ENCODE results near the gene MTUS2.

The MTUS2 gene

GRCh38 chr13:28820099-28821051 lies at the start of gene MTUS2:
TSS of gene MTUS2 (plus strand) at chr13:28820339.
- ChIA-PET POLR2A (no interaction called here), CTCF (interaction anchor here (0.9 to 2.1 kb wide), 6 partner anchors 23 to 653 kb away, joined by 3 to 7 read pairs (median 3); no protein-coding TSS in a partner anchor)
- TF ChIP-seq, protein P1, sequence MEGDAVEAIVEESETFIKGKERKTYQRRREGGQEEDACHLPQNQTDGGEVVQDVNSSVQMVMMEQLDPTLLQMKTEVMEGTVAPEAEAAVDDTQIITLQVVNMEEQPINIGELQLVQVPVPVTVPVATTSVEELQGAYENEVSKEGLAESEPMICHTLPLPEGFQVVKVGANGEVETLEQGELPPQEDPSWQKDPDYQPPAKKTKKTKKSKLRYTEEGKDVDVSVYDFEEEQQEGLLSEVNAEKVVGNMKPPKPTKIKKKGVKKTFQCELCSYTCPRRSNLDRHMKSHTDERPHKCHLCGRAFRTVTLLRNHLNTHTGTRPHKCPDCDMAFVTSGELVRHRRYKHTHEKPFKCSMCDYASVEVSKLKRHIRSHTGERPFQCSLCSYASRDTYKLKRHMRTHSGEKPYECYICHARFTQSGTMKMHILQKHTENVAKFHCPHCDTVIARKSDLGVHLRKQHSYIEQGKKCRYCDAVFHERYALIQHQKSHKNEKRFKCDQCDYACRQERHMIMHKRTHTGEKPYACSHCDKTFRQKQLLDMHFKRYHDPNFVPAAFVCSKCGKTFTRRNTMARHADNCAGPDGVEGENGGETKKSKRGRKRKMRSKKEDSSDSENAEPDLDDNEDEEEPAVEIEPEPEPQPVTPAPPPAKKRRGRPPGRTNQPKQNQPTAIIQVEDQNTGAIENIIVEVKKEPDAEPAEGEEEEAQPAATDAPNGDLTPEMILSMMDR (IDR thresholded peaks at IDR 0.05; ENCODE audit: control extremely low read depth, extremely low read depth, low read depth, missing control alignments), result no peak
- DNase-seq (ENCODE audit: extremely low spot score), result peak; percentile 41

- CTCF ChIA-PET, result no interaction called here
- no peak for DNase-seq (ENCODE audit: extremely low spot score)
- TF ChIP-seq, protein P1 (IDR thresholded peaks at IDR 0.05; ENCODE audit: control extremely low read depth, extremely low read depth, low read depth, missing control alignments), result no peak
- POLR2A ChIA-PET, result no interaction called here
Measured at GRCh38 chr13:28778308-28779215, 41.6 kb upstream of the MTUS2 start.

- ChIA-PET POLR2A (interaction anchor here (0.6 kb wide), 1 partner anchor 75 kb away, joined by 5 read pairs; no protein-coding TSS in a partner anchor), CTCF (interaction anchor here (1.0 kb wide), 1 partner anchor 112 kb away, joined by 4 read pairs; no protein-coding TSS in a partner anchor)
- DNase-seq (ENCODE audit: extremely low spot score), result no peak
- TF ChIP-seq, protein P1 (IDR thresholded peaks at IDR 0.05; ENCODE audit: control extremely low read depth, extremely low read depth, low read depth, missing control alignments), result no peak
Measured at GRCh38 chr13:28792992-28793391, 27.1 kb upstream of the MTUS2 start.

GRCh38 chr13:28794396-28794795 lies 25.7 kb upstream of the MTUS2 start:
- DNase-seq (ENCODE audit: extremely low spot score), result no peak
- ChIA-PET CTCF (interaction anchor here (1.1 to 3.3 kb wide), 4 partner anchors 23 to 470 kb away, joined by 3 to 25 read pairs (median 6); no protein-coding TSS in a partner anchor), POLR2A (no interaction called here)
- TF ChIP-seq, protein P1 (IDR thresholded peaks at IDR 0.05; ENCODE audit: control extremely low read depth, extremely low read depth, low read depth, missing control alignments), result no peak

GRCh38 chr13:28796938-28797257 lies 23.2 kb upstream of the MTUS2 start:
- ChIA-PET POLR2A (interaction anchor here (0.7 kb wide), 1 partner anchor 228 kb away, joined by 8 read pairs; no protein-coding TSS in a partner anchor), CTCF (interaction anchor here (0.6 to 3.3 kb wide), 24 partner anchors 8 to 966 kb away, joined by 3 to 25 read pairs (median 4); partner anchors contain the start of gene POMP)
- TF ChIP-seq, protein P1 (IDR thresholded peaks at IDR 0.05; ENCODE audit: control extremely low read depth, extremely low read depth, low read depth, missing control alignments), result no peak
- DNase-seq (ENCODE audit: extremely low spot score), result no peak

All from GM10248 (cell line).